Suppressor macrophage (primary cell): ENCODE data around the gene PARD3B.

Experiments used
- DNase-seq, 4 experiments: peaks; one replicate each; pipeline ENCODE4 v3.0.0-alpha.2; 2020 to 2022

PARD3B gene

DNA sequence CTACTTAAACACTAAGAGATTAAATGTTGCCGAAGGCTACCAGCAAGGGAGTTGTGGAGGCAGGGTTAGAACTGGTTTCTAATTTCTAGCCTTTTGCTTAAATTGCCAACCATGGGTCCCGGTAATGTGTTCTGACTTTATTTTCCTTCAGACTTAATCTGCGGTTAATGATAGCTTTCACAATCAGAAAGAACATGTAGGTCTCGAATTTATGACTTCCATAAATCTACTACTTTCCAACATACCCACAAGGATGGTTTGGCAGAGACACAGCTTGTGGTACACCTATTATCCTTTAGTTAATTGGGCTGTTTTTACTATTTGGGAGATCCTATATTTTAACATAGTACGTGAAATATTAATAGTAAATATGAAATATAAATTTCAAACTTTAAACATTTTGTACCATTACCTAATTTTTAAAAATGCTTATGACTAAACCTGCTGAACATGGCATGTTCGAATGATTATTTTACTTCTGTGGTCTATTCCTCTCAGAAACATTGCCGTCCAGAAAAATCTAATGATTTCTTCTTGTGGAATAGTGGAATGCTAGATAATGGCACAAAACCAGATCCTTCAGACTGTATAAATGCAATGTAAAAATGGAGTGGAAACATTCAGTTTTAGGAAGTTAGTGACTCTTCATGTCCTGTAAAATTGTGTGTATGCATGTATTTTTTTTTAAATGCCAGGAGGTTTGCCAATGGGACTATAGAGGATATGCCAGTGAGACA, 41.3 kb downstream of the PARD3B start:
- DNase-seq = no peak

DNA sequence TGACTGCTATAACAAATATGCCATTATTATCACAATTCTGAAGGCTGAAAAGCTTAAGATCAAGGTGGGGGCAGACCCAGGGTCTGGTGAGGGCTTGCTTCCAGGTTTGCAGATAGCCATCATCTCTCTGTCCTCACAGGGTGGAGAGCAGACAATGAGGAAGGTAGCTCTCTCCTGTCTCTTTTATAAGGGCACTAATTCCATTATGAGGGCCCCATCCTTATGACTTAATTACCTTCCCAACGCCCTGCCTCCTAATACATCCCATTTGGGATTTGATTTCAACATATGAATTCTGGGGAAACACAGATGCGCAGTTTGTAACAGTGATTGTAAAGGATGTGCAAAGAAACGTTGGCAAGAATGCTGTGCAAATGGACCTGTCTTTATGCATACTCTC, 44.8 kb downstream of the PARD3B start:
- DNase-seq = no peak

DNA sequence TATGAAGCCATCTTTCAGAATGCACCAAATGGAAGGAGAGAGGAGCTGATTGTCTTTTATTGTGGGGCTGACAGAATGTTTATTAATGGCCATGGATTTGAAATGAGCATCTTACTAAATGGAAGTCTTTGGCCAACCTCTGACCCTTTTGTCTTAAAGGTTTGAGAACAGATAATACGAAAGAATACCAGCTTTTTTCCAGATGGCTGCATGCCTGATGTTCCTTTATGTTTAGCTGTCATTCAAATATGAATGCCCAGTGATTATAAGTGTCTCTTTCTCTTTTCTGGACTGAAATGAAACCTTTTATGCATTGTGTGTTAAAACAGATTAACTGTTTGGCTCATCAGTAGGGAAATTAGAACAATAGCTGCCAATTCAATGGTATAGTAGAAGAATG, 46.0 kb downstream of the PARD3B start:
- DNase-seq = no peak

DNA sequence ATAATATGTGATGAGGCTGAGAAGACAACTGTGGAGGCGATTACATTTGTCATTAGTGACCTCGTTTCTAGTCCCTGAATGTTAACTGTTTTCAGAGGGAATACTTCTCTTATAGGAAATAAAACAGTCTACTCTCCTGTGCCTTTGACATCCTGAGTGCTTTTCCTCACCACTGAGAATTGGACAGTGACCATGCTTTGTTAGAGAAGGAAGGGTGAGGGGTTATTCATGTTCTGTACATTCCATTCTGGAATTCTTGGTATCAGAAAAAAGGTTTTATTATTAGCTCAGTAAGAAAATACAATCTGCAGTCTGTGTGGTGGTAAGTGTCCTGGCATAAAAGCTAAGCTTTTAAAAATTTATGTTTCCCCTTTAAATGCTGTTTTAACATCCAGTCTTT, 58.8 kb downstream of the PARD3B start:
- no peak for DNase-seq

DNA sequence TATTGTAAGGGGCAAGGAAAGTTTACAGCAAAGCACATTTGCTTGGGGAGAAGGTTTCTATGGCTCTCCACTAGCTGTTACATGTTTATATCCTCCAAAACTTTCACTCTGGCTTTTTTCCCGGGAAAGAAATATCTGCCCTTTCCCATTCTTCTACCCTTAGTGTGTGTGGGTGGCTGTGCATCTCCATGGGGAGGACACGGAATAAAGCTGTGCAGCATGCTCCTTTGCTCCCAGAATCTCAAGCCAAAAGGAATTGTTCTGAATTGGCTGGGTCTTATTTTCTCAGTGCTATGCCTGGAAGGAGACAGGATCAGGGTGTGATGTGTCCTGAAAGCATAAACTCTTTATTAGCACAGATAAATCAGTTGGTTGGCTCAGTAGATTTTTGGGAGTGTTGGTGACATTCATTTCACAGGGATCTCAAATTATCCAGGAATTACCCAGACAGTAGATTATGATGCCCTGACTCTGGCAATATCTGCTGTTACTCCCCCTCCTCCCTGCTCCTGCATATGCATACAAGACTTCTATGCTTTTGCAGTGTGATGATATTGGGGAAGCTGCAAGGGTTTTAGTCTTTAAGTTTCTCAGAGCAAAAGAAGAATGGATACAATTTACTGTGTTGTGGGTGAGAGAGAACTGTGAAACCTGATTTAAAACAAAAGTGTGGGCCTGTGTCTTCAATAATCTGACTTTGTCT, 63.1 kb downstream of the PARD3B start:
- no peak for DNase-seq

DNA sequence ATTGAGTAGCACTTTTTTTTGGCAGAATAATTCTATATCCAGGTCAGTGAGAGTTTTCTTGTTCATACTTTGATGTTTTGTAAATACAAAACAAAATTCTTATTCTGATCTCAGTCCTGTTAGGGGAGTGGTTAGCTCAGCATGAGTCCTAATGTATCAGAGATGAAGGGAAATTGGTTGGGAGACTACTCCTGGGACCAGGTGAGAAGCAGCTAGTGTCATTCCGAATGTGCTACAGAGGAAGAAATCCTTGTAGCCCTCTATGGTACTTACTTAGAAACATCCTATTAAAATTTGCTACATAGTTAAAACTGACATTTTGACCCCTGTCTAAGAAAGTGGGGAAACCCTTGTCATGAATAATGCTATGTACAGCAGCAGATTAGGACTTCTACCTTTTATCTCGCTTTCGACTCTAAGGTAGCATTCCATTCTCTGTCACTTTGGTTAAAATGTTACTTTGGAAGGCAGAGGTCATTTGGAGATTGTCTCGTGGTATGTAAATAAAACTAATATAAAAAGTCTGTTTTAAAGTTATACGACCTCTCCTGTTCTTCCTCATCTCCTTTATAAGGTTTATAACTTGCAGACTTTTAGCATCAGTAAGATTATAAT, 65.8 kb downstream of the PARD3B start:
- no peak for DNase-seq

DNA sequence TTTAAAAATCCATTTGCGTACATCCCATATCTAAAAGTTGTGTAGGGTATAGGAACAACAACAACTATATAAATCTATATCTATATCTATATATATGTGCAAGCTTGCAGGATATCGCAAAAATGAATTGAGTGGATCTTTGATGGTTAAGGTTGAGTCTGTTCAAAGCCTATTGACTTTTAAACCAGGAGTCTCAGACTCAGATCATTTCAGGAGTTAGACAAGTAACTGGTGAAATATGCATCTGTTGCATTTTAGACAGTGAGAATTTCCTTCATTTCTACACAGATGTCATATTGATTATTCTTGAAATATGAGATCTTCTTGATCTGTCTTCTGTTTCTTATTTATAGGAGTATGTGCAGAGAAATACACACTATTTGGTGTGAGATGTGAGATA, 66.5 kb downstream of the PARD3B start:
- DNase-seq = no peak

DNA sequence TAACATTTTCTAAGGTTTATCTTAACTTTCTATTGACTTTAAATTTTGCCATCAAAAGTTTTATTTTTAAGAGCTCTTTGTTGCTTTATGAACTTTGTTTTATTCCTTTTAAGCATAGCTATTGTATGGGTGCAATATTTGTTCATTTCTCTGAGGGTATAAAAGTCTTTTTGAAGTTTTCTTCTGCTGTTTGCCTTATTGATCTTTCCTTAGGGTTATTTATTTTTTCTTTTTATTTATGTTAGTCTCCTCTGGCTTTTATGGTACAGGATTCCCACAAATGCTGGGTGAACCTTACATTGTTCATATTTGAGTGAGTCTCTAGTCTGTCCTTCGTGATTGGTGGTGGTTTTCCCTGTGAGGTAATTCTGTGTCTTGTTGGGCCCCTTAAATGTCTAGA, 68.4 kb downstream of the PARD3B start:
- DNase-seq = no peak

DNA sequence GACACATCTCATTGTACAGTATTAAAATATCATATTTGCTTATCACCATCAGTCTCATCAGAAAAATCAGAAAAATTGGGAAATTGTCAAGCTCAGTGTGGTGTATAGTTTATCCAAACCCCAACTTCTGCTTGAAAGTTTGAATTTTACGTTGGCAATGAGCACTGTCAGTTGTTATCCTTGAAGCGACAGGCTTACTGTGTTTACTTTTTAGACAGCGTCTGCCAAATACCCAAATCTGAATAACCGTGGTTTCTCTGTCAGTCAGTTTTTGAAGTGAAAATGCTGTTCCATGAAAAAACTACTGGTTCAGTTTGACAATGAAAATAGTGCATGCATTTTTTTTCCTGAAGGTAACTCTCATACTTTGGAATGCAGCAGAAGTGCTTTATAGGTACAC, 70.2 kb downstream of the PARD3B start:
- DNase-seq = no peak

DNA sequence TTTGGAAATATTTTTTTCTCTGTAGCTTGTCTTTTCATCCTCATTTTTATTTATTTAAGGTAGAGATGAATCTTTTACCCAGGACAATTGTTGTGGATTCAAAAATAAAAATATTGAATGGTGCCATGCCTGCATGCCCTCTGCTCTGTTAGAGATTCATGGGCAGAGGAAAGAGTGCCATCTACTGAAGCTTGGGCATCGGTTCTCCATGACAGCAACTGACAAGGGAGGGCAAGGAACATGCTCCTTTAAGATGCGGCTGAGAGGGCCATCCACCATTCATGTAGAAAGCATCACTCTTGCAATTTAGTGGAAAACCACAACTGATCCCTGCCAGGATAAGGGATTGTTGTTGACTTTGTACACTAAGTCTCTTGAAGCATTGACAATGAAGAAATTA, 79.9 kb downstream of the PARD3B start:
- no peak for DNase-seq

DNA sequence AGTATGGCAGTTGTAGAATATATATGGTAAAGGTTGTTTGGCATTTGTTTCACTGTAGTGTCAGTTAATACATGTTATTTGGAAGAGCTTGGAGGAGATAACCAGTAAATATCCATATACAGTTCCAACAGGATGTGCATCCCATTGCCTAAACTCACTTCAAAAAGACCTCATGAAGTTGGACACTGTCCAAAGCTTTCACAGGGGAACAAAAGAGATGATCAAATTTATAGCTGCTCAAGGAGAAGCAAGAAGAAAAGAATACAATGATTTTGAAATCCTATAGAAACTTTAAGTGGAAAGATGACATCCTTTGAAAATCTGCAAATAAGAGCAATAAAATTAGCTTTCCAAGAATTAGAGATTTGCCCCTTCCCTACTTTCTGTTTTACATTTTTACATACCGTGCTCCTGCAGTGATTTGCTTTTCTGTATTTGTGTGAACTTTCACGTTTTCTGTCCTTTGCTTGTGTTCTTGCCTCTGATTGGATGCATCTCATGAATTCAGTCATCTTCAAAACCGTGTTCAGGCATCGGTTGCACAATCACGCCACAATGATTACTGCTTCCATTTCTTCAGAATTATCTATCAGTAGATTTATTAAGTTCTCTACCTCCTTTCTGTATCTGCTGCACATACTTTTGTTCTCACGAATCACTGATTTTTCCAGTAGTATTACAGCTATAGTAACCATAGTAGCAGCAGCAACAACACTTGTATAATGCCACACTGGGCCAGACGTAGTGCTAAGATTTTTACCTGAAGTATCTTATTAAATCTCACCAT, 83.8 kb downstream of the PARD3B start:
- no peak for DNase-seq

DNA sequence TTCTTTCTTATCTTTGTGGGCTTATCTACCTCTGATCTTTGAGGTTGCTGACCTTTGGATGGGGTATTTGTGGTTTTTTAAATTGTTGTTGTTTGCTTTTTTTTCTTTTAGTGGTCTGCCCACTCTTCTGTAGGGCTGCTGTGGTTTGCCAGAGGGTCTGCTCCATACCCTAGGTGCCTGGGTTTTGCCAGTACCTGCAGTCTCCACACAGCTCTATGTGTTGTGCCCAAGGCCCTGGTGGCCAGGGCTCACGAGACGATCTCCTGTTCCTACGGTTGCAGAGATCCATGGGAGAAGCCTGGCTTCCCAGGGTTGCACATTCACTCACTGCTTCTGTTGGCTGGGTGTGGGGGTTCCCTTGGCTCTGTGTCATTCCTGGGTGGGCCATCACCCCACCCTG, 87.1 kb downstream of the PARD3B start:
- DNase-seq = no peak

DNA sequence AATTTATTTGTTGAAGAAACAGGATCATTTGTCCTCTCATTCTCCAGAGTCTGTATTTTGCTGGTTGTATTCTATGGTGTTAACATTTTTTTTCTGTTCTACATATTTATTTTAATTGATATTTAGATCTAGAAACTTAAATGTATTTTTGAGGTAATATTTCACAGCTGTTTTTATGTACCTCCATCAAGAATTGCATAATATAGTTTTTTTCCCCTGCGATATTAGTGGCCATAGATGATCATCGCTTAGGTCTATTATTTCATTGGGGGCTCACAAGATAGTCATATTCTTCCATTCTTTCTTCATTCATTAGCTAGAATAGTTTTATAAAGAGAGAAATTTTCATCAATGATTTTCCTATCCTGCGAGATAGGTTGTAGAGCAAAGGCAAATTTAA, 89.3 kb downstream of the PARD3B start:
- no peak for DNase-seq

DNA sequence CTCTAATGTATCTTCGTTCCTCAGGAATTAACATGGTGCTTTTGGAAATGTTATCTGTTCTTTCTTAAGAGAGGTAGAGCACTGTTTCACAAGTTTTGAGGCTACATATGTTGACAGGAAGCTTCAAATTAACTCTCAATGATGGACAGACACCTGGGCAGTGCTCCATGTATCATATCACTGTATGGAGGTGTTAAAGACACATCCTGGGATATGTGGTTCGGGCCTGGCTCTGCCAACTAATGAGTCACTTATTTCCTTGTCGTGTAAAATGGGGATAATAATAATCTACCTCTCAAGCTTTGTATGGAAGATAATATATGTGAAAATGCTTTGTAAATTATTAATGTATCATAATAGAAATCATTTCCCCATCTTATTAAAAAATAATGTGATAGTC, 90.2 kb downstream of the PARD3B start:
- no peak for DNase-seq

DNA sequence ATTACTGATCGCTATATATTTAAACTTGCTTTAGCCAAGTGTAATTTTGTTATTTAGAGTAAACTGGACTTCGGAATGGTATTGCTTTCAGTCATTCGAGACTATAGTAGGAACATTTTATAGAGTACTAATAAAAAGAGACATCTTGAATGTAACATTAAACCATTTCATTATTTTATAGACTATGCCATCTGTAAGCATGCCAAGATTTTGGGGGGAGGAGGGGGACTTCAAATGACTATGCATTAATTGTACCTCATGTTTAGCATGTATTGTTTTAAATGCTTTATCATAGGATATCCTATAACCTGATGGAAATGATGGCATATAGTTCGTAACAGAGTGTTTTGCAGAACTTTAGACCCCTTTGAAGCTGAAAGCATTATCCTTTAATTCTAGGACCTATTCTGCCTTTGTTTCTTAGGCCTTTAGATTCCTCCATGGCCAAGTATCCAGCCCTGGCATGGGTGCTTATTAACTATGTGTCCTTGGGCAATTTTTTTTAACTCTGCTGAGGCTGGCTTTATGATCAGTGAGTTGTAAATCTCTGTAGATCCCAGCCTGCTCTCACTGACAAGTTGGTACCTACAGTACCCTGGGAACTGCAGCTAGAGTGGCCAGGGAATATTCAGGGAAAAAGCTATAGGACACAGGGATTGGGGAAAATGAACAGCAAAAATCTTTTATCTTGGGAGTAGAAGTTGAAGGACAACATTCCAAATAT, 93.4 kb downstream of the PARD3B start:
- no peak for DNase-seq

DNA sequence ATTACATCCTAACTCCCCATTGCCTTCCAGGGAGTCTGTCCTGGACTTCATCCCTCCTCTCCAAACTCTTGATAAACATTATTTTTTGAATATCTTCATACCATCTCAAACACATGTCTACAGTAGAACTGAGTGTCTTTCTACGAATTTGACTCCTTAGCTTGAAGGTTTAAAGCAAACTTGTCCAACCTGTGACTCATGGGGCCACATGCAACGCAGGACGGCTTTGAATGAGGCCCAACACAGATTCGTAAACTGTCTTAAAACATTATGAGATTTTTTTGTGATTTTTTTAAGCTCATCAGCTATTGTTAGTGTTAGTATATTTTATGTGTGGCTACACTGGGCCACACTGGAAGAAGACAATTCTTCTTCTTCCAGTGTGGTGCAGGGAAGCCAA, 98.1 kb downstream of the PARD3B start:
- no peak for DNase-seq

DNA sequence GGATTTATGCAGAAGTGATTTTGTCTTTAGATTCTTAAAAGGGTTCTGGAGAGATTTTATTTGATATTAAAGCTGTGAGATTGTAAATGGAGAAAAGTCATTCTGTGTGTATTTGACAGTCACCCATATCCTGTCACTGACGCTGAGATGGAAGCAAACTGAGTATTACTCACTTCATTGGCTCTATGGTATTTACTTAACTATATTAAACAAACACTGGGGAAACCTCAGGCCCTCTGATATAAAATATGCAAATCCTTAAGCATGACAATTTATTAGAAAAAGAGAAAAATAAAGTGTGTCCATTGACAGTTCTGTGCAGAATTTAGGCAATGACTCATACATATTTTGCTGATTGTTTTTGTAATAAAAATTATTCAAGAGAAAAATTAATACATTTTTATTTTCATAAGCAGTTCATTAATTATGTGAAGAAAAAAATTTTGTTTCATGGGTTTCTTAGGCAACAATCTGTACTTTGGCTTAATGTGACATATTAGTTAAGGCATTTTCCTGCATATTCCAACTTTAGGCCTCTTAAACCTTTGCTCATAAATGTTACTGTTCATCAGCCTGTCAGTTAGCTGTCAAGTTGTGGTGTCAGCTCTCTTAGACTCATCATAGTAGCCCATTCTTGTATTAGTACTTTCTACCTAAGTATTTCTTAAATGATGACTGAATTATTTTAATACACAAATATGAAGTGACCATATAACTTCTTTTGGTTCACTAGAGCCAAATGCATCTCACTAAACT, 99.9 kb downstream of the PARD3B start:
- DNase-seq = no peak

DNA sequence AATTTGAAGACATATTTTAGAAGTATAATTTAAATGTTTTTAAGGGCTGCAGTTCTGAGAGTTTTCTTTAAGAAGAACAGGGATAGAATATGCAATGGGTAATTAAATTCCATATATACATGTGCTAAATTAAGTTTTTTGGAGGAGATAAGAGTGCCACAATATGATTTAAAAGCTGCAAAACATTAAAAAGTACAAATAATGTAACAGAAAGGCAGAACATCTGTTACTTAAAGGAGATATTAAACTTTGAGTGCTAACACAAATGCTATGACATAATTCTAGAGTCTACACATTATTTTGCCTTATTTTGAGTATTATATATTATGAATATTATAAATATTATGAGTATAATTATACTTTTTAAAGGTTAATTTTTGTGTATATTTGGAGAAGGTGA, 102.4 kb downstream of the PARD3B start:
- no peak for DNase-seq

DNA sequence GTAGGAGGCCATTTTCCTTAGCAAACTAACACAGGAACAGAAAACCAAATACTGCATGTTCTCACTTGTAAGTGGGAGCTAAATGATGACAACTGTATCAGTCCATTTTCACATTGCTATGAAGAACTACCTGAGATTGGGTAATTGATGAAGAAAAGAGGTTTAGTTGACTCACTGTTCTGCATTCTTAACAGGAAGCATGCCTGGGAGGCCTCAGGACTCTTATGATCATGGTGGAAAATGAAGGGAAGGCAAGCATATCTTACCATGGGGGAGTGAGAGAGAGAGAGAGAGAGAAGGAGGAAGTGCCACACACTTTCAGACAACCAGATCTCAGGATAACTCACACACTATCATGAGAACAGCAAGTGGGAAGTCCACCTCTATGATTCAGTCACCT, 105.3 kb downstream of the PARD3B start:
- no peak for DNase-seq

DNA sequence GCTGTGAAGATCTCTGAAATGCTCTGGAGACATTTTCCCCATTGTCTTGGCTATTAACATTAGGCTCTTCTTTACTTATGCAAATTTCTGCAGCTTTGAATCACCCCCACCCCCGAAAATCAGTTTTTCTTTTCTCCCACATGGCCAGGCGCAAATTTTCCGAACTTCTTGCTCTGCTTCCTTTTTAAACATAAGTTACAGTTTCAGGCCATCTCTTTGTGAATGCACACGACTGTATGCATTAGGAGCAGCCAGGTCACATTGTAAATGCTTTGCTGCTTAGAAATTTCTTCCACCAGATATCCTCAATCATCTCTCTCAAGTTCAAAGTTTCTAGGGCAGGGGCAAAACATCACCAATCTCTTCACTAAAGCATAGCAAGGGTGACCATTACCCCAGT, 106.8 kb downstream of the PARD3B start:
- DNase-seq = no peak

DNA sequence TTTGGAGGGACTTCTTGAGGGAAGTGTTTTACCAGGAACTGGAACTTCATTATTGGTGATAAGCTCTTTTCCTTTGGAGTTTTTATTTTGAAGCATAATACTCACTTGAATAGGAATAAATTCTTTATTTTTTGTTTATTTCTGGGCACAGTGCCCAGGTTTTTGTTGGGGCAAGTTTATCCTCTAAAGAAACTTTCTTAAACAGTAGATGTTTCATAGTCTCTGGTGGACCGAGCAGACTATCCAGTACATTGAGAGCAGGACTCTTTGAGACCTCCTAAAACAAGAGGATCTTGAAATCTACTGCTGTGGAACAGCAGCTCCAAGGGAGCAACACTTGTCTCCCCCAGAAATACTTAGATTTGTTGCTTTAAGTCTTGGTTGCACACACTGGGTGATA, 109.4 kb downstream of the PARD3B start:
- no peak for DNase-seq

DNA sequence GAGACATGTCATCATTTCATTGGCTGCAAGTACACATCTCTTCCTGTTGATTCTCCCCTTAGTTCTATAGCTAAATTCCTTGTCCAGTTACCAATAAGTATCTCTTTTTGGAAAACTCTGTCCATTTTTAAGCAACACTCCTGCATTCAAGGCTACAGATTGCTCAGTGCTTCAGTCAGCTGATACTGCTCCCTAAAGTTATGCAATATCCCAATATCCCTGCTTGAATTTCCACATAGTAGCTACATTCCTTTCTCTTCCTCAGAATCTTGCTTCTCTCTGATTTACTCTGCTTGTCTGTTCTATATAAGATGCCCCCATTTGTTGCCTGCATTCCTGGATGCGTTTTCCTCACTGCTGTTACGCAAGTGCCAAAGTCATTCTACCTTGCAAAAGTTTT, 109.8 kb downstream of the PARD3B start:
- no peak for DNase-seq
